HPDE6-E6E7 (cell line): Measurements from ENCODE around the gene FBL.

Source experiments
- DNase-seq: peaks from one replicate; pipeline ENCODE4 v3.0.0; 2011; ENCODE audit warnings: missing footprints; ENCODE audit errors: extremely low spot score

Gene FBL

DNA sequence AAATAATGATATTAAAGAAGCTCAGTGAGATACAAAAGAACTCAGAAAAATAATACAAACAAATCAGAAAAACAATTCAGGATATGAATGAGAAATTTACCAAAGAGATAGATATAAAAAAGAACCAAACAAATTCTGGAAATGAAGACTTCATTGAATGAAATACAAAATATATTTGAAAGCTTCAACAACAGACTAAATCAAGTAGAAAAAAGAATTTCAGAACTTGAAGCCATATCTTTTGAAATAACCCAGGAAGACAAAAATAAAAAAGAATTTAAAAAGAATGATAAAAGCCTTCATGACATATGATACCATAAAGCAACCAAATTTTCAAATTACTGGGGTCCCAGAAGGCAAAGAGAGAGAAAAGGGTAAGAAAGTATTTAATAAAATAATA, 57.9 kb downstream of the FBL start:
- DNase-seq: no peak
